ENCODE results near the gene DLEC1.

DLEC1 gene

DNA sequence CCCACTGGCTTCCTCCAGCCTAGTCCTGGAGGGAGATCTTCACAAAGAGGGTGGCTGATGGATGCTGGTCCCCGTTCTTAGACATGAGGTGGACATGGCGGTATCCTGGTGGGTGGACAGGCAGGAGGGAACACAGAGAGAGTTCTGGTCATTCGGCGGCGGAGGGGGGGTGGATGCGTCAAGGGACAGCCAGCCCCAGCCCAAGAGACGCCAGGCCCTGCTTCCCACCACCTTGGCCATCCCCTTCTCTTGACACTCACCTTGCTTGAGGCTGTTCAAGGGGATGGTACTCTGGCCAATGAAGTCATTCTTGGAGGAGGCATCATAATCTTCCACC, 31.3 kb upstream of the DLEC1 start:
- no peaks in the 10 kb centered on the region for H3K36me3 ChIP-seq
- no peaks in the 10 kb centered on the region for H3K9me3 ChIP-seq
- H3K27me3 ChIP-seq: no peaks in the 10 kb centered on the region
- DNase-seq: no peak
- no peaks in the 10 kb centered on the region for H3K4me1 ChIP-seq
- no peak overlapping the region for H3K4me3 ChIP-seq (ENCODE audit: low read depth, low read length)
- TF ChIP-seq, protein P1, sequence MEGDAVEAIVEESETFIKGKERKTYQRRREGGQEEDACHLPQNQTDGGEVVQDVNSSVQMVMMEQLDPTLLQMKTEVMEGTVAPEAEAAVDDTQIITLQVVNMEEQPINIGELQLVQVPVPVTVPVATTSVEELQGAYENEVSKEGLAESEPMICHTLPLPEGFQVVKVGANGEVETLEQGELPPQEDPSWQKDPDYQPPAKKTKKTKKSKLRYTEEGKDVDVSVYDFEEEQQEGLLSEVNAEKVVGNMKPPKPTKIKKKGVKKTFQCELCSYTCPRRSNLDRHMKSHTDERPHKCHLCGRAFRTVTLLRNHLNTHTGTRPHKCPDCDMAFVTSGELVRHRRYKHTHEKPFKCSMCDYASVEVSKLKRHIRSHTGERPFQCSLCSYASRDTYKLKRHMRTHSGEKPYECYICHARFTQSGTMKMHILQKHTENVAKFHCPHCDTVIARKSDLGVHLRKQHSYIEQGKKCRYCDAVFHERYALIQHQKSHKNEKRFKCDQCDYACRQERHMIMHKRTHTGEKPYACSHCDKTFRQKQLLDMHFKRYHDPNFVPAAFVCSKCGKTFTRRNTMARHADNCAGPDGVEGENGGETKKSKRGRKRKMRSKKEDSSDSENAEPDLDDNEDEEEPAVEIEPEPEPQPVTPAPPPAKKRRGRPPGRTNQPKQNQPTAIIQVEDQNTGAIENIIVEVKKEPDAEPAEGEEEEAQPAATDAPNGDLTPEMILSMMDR (IDR thresholded peaks at IDR 0.05; ENCODE audit: low read depth, low read length): no peak

DNA sequence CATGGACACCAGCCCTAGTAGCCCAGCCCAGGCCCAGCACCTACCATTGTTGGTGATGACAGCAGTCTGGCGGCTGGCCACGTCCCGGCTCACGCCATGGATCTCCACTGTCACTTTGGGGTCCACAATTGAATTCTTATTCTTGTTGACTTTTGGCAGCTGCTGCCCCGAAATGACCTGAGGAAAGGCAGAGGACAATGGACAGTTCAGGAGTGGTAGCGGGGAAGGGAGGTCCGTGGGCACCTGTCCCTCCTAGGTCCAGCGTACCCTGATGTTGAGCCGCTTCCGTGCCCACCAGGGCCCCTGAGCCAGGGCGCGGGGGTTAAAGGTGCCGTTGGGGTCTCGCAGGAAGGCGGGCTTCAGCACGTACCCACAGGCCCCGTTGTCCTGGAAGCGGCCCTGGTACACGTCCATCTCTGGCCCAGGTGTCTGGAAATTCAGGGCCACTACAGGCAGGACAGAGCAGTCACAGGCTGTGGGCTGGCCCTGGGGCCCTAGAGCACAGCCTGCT, 30.8 kb upstream of the DLEC1 start:
- DNase-seq: no peak
- Histone ChIP-seq H3K4me1 (no peaks in the 10 kb centered on the region), H3K9me3 (no peaks in the 10 kb centered on the region), H3K36me3 (no peaks in the 10 kb centered on the region), H3K27me3 (no peaks in the 10 kb centered on the region), H3K4me3 (ENCODE audit: low read depth, low read length) (no peak overlapping the region)
- TF ChIP-seq, protein P1 (IDR thresholded peaks at IDR 0.05; ENCODE audit: low read depth, low read length): no peak

DNA sequence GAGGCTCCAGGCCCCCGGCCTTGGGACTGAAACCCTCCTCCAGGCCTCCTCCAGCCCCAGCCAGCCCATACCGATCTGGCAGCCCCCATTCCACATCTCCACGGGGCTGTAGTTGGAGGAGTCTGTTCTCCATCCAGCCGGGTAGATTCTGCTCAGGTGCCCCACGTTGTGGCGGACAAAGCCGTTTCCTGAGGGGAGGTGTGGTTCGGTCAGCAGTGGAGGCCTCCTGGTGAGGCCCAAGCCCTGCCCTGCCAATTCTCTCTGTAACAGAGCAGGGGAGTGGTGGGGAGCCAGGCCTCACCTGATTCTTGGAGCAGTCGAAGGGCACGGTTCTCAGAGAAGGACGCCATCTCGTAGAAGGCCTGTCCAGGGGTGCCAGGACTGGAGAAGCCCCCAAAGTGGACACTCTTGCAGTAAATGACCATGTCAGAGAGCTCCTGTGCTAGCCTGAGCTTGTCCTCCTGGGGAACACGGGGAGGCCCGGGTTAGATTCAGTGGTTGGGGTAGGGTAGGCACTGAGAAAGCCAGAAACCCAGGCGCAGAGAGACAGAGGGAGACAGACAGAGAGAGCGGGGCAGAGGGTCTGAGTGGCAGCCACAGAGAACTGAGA, 29.9 kb upstream of the DLEC1 start:
- Histone ChIP-seq H3K27me3 (no peaks in the 10 kb centered on the region), H3K9me3 (no peaks in the 10 kb centered on the region), H3K4me3 (ENCODE audit: low read depth, low read length) (no peak overlapping the region), H3K4me1 (no peaks in the 10 kb centered on the region), H3K36me3 (no peaks in the 10 kb centered on the region)
- TF ChIP-seq, protein P1 (IDR thresholded peaks at IDR 0.05; ENCODE audit: low read depth, low read length): no peak
- no peak for DNase-seq

DNA sequence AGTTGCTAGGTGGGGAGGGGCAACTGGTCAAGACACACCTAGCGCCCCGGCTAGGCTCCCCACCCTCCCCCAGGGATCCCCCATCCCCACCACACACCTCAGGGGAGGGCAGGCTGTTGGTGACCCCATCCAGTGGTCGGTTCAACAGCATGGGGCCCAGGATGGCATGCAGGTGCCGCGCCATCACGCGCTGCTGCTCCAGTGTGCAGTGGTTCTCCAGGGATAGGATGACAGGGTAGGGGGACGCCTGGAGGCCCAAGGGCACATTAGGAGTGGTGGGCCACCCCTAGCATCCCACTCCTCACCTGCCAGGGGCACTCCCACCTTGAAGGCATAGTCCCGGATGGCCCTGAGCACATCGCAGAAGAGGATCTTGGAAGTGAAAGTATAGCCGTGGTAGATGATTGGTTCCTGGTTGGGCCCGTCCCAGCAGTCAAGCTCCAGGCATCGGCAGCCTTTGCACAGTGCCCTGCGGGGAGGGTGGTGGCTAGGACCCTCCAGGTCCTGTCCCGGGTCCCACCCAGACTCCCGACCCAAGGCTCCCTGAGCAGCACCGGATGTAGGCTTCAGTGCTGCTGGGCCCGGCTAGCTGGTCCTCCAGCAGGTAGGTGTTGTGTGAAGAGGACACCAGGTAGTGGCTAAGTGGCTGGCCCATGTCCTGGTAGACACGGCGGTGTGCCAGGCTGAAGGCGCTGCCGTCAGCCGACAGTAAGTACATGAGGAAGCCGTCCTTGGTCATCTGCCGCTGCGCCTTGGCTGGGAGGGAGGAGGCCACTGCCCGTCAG, 29.0 kb upstream of the DLEC1 start:
- Histone ChIP-seq H3K27me3 (no peaks in the 10 kb centered on the region), H3K4me1 (no peaks in the 10 kb centered on the region), H3K4me3 (ENCODE audit: low read depth, low read length) (no peak overlapping the region), H3K9me3 (no peaks in the 10 kb centered on the region), H3K36me3 (no peaks in the 10 kb centered on the region)
- TF ChIP-seq, protein P1 (IDR thresholded peaks at IDR 0.05; ENCODE audit: low read depth, low read length): no peak
- DNase-seq: no peak

DNA sequence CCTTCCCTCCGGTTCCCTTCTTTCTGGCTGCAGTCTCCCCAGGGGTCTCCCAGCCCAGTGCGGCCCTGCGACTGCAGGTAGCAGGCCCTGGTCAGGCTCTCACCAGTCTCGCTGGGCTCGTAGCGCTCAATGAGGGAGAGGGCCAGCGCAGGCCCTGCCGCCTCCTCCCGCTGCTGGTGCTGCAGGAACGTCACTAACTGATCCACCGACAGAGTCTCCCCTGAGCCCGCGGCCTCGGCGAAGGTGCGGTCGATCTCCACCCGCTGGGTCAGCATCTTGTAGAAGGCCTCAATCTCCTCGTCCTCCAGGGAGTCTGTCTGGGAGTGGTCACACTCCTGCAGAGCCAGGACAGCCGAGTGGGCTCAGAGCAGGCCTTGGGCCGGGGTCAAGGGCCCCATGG, 27.9 kb upstream of the DLEC1 start:
- Histone ChIP-seq H3K36me3 (no peaks in the 10 kb centered on the region), H3K9me3 (no peaks in the 10 kb centered on the region), H3K27me3 (no peaks in the 10 kb centered on the region), H3K4me3 (ENCODE audit: low read depth, low read length) (no peak overlapping the region), H3K4me1 (no peaks in the 10 kb centered on the region)
- DNase-seq: no peak
- TF ChIP-seq, protein P1 (IDR thresholded peaks at IDR 0.05; ENCODE audit: low read depth, low read length): no peak

DNA sequence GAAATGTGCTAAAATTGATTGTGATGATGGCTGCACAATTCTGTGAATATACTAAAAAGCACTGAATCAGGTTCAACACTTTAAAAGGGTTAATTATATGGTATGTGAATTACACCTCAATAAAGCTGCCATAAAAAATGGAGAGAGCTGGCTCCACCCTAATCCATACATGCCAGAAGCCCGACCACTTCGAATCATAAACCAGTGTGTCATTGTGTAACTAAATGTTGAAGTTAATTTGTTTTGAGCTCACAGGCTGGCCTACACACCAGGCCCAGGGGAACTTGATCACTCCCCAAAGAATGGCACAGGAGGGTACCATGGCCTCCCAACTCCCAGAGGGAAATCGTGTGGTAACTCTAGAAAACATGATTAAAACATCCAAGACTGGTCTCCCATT, 23.5 kb upstream of the DLEC1 start:
- no peaks in the 10 kb centered on the region for H3K9me3 ChIP-seq
- no peaks in the 10 kb centered on the region for H3K27me3 ChIP-seq
- TF ChIP-seq, protein P1 (IDR thresholded peaks at IDR 0.05; ENCODE audit: low read depth, low read length): no peak
- H3K4me1 ChIP-seq: no peaks in the 10 kb centered on the region
- H3K36me3 ChIP-seq: no peaks in the 10 kb centered on the region
- no peak overlapping the region for H3K4me3 ChIP-seq (ENCODE audit: low read depth, low read length)
- DNase-seq: no peak
